Ascending aorta (tissue), 2 donors: Measurements from ENCODE around the gene DISP2. TPM values are rescaled to one million over a fixed set of nuclear protein-coding genes. Genes with fewer than 3 reads are reported as not detected.

Experiments used
- DNase-seq, 2 donors: peaks; one replicate each; pipeline ENCODE4 v3.0.0-alpha.2; 2019; ENCODE audit warnings: low spot score in 2 of 2
- H3K27ac ChIP-seq, 2 donors: fragments of 200-600 bp; sonication (generic); one replicate each; pipeline ENCODE4 v1.5.1; 2016 to 2017; ENCODE audit warnings: mild to moderate bottlenecking in 1 of 2
- H3K27me3 ChIP-seq: fragments of 200-600 bp; sonication (generic); one replicate; pipeline ENCODE4 v1.5.1; 2017
- H3K36me3 ChIP-seq, 2 donors: fragments of 200-600 bp; sonication (generic); one replicate each; pipeline ENCODE4 v1.5.1; 2016
- H3K4me1 ChIP-seq, 2 donors: fragments of 200-600 bp; sonication (generic); one replicate each; pipeline ENCODE4 v1.5.1; 2016 to 2017; ENCODE audit warnings: mild to moderate bottlenecking in 1 of 2
- H3K4me3 ChIP-seq, 2 donors: fragments of 200-600 bp; sonication (generic); one replicate each; pipeline ENCODE4 v1.5.1; 2016 to 2017; ENCODE audit warnings: mild to moderate bottlenecking in 1 of 2
- H3K9me3 ChIP-seq, 2 donors: fragments of 200-600 bp; sonication (generic); one replicate each; pipeline ENCODE4 v1.5.1; 2016
- CTCF ChIP-seq, 3 experiments: fragments of 200-600 bp in 2 of 3; fragments of 450-650 bp in 1 of 3; sonication (generic) in 2 of 3; IDR thresholded peaks; one replicate each; pipeline ENCODE4 v1.5.1; 2016 to 2019; ENCODE audit warnings: antibody characterized with exemption in 3 of 3, mild to moderate bottlenecking in 1 of 3, moderate library complexity in 1 of 3
- intact Hi-C: fragments of 100-400 bp; cut with DNase I; formaldehyde crosslinking; loops from one replicate; pipeline ENCODE4 v1.15.1; 2023
- total RNA-seq: library from RNA; depleted of rRNA; stranded (reverse); fragments of >200 nt; gene quantifications from one replicate; pipeline ENCODE4 v1.1.0, GENCODE V29; 2016

Gene DISP2
- total RNA-seq, 1 donor from 2014 or later = 0.32 TPM

- no peaks in the 10 kb centered on the region for H3K27me3 ChIP-seq
- H3K4me1 ChIP-seq = peaks cover 0 to 14% of the 10 kb centered on the region in 2 donors
- peak; percentile 69 to 96 for DNase-seq
- intact Hi-C loops = loop anchor here (1.0 kb wide), 1 partner anchor 22 kb away; the partner anchor contains the start of gene IVD
- H3K9me3 ChIP-seq = no peaks in the 10 kb centered on the region
- TF ChIP-seq CTCF (IDR thresholded peaks at IDR 0.05) = no peak
- H3K36me3 ChIP-seq = peaks cover 8 to 10% of the 10 kb centered on the region in 2 donors
- peak within 1 kb of the TSS; percentile 78 to 96 for H3K4me3 ChIP-seq
- H3K27ac ChIP-seq = no peak within 1 kb of the TSS
Observed at GRCh38 chr15:40382580-40383456, 24.8 kb downstream of the DISP2 start, which contains the start of gene KNSTRN. Gene KNSTRN, plus strand, starts transcription at chr15:40382721. Its CDS starts 115 bp downstream, at chr15:40382836.

GRCh38 chr15:40386480-40386879 lies 28.5 kb downstream of the DISP2 start:
- Histone ChIP-seq H3K9me3 (no peaks in the 10 kb centered on the region), H3K4me3 (no peak overlapping the region), H3K4me1 (peaks cover 0 to 11% of the 10 kb centered on the region in 2 donors), H3K36me3 (peaks cover 17 to 18% of the 10 kb centered on the region in 2 donors), H3K27ac (no peak overlapping the region), H3K27me3 (no peaks in the 10 kb centered on the region)
- no peak for DNase-seq
- intact Hi-C loops = no loop called here
- no peak for TF ChIP-seq CTCF (IDR thresholded peaks at IDR 0.05)

DNA sequence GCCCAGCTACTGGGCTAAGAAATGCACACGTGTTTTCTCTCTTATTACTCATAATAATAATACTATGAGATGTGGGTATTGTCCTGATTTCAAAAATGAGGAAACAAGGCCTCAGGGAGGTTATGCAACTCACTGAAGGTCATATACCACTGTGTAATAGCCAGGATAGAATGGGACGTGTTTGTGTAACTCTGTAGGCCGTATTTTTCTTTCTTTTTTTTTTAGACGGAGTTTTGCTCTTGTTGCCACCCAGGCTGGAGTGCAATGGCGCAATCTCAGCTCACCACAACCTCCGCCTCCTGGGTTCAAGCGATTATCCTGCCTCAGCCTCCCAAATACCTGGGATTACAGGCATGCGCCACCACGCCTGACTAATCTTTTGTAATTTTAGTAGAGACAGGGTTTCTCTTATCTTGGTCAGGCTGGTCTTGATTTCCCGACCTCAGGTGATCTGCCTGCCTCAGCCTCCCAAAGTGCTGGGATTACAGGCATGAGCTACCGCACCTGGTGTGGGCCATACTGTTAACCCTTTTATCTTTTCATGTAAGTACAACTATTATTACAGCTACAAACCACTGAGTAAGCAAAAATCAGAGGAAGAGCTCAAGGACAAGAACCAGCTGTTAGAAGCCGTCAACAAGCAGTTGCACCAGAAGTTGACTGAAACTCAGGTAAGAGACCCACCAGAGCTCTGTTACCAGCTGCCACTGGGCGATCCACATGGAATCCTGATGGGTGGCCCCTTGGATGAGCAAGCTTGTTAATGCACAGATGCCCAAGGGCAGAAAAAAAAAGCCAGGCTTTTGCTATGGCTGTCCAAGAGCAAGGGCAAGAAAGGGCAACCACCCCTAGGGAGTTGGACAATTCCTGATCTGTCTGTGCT lies 31.2 kb downstream of the DISP2 start:
- H3K27ac ChIP-seq = no peak overlapping the region
- H3K9me3 ChIP-seq = no peaks in the 10 kb centered on the region
- peaks cover 28 to 34% of the 10 kb centered on the region in 2 donors for H3K36me3 ChIP-seq
- no peak for DNase-seq
- H3K27me3 ChIP-seq = no peaks in the 10 kb centered on the region
- H3K4me1 ChIP-seq = no peaks in the 10 kb centered on the region
- intact Hi-C loops = no loop called here
- no peak overlapping the region for H3K4me3 ChIP-seq
- TF ChIP-seq CTCF (IDR thresholded peaks at IDR 0.05) = no peak

DNA sequence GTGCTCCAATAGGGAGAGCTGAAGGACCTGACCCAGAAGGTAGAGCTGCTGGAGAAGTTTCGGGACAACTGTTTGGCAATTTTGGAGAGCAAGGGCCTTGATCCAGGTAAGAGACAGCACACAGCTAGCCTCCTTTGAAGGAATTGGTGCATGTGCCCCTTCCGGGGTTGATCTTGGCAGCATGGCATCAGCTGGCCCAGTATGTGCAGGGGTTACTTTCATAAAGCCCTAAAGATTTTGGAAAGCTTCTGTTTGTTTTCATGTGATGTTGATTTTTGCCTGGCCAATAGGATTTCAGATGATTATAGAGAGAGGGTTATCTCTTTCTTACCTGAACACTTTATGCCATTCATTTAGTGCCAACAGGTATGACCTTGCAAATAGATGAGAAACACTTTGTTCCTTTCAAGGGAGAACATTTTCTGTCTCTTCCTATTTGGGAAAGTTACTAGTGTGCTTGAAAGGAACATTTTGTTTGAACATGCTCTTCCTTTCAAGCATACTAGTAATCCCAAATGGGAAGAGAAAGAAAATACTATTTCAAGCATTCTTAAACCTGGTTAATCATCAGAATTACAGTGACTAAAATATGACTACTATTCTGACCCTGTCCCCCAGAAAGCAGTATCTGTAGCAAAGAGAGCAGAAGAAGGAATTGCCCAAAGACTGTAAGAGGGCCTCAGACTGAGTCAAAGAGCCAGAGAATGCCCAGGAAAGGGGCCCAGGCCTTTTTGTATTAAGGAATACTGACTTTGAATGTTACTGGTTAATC lies 32.0 kb downstream of the DISP2 start:
- Histone ChIP-seq H3K36me3 (peaks cover 28 to 34% of the 10 kb centered on the region in 2 donors), H3K4me1 (no peaks in the 10 kb centered on the region), H3K27me3 (no peaks in the 10 kb centered on the region), H3K9me3 (no peaks in the 10 kb centered on the region), H3K27ac (no peak overlapping the region), H3K4me3 (no peak overlapping the region)
- no peak for DNase-seq
- intact Hi-C loops = no loop called here
- no peak for TF ChIP-seq CTCF (IDR thresholded peaks at IDR 0.05)
